CD4-positive, alpha-beta memory T cell (primary cell): Measurements from ENCODE around the gene TNNI3K. TPM values are rescaled to one million over a fixed set of nuclear protein-coding genes. Genes with fewer than 3 reads are reported as not detected.

Source experiments
- CTCF ChIA-PET: fragments of 350-600 bp; sonication (Branson Sonifier 250); formaldehyde crosslinking; loops from one replicate; lab custom pipeline; 2021; ENCODE audit warnings: inconsistent platforms; ENCODE audit not compliant: partially characterized antibody; lab: Charles Lee
- POLR2A ChIA-PET: fragments of 350-600 bp; sonication (Branson Sonifier 250); formaldehyde crosslinking; loops from one replicate; lab custom pipeline; 2021; ENCODE audit not compliant: partially characterized antibody; lab: Charles Lee
- DNase-seq, 5 donors: peaks; one replicate each; pipeline versions ENCODE4 v3.0.0 to v3.0.0-alpha.2; 2020 to 2022; ENCODE audit warnings: mixed read lengths in 1 of 5
- H3K27ac ChIP-seq: one replicate; pipeline ENCODE4 v1.7.0; 2013; ENCODE audit warnings: low read depth, low read length
- H3K27me3 ChIP-seq: 2 replicates; pipeline ENCODE4 v1.7.0; 2013; ENCODE audit warnings: mild to moderate bottlenecking, low read length, moderate library complexity; ENCODE audit not compliant: insufficient read depth
- H3K36me3 ChIP-seq: 2 replicates; pipeline ENCODE4 v1.7.0; 2013; ENCODE audit warnings: mild to moderate bottlenecking, low read length, moderate library complexity; ENCODE audit not compliant: insufficient read depth
- H3K4me1 ChIP-seq: 2 replicates; pipeline ENCODE4 v1.7.0; 2013; ENCODE audit warnings: mild to moderate bottlenecking, low read length, moderate library complexity; ENCODE audit not compliant: insufficient read depth
- H3K4me3 ChIP-seq, 2 donors: one replicate each; pipeline ENCODE4 v1.7.0; 2013; ENCODE audit warnings: low read length in 2 of 2, mild to moderate bottlenecking in 1 of 2
- H3K9me3 ChIP-seq, 2 donors: one replicate each; pipeline ENCODE4 v1.7.0; 2013; ENCODE audit warnings: low read length in 2 of 2, control low read depth in 1 of 2; ENCODE audit not compliant: control insufficient read depth in 1 of 2
- H3K27ac Mint-ChIP-seq, 7 donors: one replicate each; pipeline ENCODE4 v1.8.0; 2020 to 2021; ENCODE audit warnings: mixed read lengths in 7 of 7, mild to moderate bottlenecking in 6 of 7, inconsistent platforms in 3 of 7, moderate library complexity in 3 of 7
- H3K27me3 Mint-ChIP-seq, 2 donors: one replicate each; pipeline ENCODE4 v1.8.0; 2020 to 2021; ENCODE audit warnings: mixed read lengths in 2 of 2
- H3K36me3 Mint-ChIP-seq, 2 donors: one replicate each; pipeline ENCODE4 v1.8.0; 2020 to 2021; ENCODE audit warnings: mixed read lengths in 2 of 2, inconsistent platforms in 1 of 2, mild to moderate bottlenecking in 1 of 2
- H3K4me1 Mint-ChIP-seq, 4 donors: one replicate each; pipeline ENCODE4 v1.8.0; 2020 to 2021; ENCODE audit warnings: mixed read lengths in 4 of 4, mild to moderate bottlenecking in 1 of 4
- H3K4me3 Mint-ChIP-seq, 8 donors: one replicate each; pipeline ENCODE4 v1.8.0; 2020 to 2021; ENCODE audit warnings: mixed read lengths in 8 of 8, mild to moderate bottlenecking in 7 of 8, moderate library complexity in 6 of 8, inconsistent platforms in 3 of 8
- H3K9me3 Mint-ChIP-seq, 8 donors: one replicate each; pipeline ENCODE4 v1.8.0; 2020 to 2021; ENCODE audit warnings: mixed read lengths in 8 of 8, mild to moderate bottlenecking in 5 of 8, inconsistent platforms in 3 of 8, moderate library complexity in 1 of 8
- intact Hi-C: fragments of 100-400 bp; cut with micrococcal nuclease; formaldehyde crosslinking; loops from one replicate; pipeline ENCODE4 v1.15.1; 2023
- polyA plus RNA-seq, 2 donors: library from polyadenylated mRNA; unstranded; fragments of 300-500 nt; fragmentation: Illumina TruSeq; gene quantifications; one replicate each; pipeline ENCODE4 v1.2.3, GENCODE V29; 2021
- total RNA-seq, 2 experiments: library from RNA; stranded (reverse); gene quantifications; one replicate each; pipeline ENCODE4 v1.2.3, GENCODE V29; 2021

TNNI3K gene
- total and polyA plus RNA-seq, 4 experiments from 2014 or later, result 0.54 TPM; not detected in 3

- ChIA-PET POLR2A (no interaction called here), CTCF (no interaction called here)
- Mint-ChIP-seq H3K27ac (no peak overlapping the region), H3K4me3 (no peak overlapping the region), H3K27me3 (no peaks in the 10 kb centered on the region), H3K9me3 (peaks cover 0 to 12% (median 9%) of the 10 kb centered on the region in 8 donors), H3K4me1 (no peaks in the 10 kb centered on the region), H3K36me3 (no peaks in the 10 kb centered on the region)
- Histone ChIP-seq H3K27me3 (no peaks in the 10 kb centered on the region), H3K9me3 (no peaks in the 10 kb centered on the region), H3K36me3 (no peaks in the 10 kb centered on the region), H3K27ac (no peak overlapping the region), H3K4me1 (no peaks in the 10 kb centered on the region), H3K4me3 (no peak overlapping the region)
- no peak for DNase-seq
- intact Hi-C loops, result no loop called here
These were observed 51.2 kb downstream of the TNNI3K start for GRCh38 chr1:74286414-74286813.

DNA sequence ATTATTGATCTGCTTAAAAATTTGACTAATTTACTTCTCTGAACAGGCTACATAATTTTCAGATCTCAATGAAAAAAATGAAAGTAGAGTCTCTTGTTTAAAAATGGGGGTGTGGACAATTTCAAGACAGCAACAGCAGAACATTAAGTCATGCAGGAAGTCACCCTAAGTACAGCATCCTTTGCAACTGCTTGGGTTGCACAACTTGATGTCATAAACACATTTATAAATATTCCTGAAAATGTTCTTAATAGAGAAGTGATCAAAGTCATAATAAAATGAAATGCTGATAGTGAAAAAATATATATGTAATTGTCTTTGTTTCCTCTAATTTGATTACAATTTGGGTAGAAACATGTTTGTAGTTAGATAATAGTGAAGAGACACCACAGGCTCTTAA, 79.3 kb downstream of the TNNI3K start:
- intact Hi-C loops, result no loop called here
- no peaks in the 10 kb centered on the region for H3K27me3 ChIP-seq
- no peaks in the 10 kb centered on the region for H3K9me3 ChIP-seq
- Mint-ChIP-seq H3K4me3 (no peak overlapping the region), H3K36me3 (no peaks in the 10 kb centered on the region), H3K27me3 (no peaks in the 10 kb centered on the region), H3K4me1 (no peaks in the 10 kb centered on the region), H3K27ac (no peak overlapping the region), H3K9me3 (peaks cover 0 to 4% (median 0%) of the 10 kb centered on the region in 8 donors)
- H3K4me1 ChIP-seq, result no peaks in the 10 kb centered on the region
- H3K4me3 ChIP-seq, result no peak overlapping the region
- POLR2A ChIA-PET, result no interaction called here
- CTCF ChIA-PET, result no interaction called here
- no peak for DNase-seq
- no peak overlapping the region for H3K27ac ChIP-seq
- H3K36me3 ChIP-seq, result no peaks in the 10 kb centered on the region

- Histone ChIP-seq H3K36me3 (no peaks in the 10 kb centered on the region), H3K27ac (no peak overlapping the region), H3K9me3 (no peaks in the 10 kb centered on the region), H3K4me3 (no peak overlapping the region), H3K27me3 (no peaks in the 10 kb centered on the region), H3K4me1 (no peaks in the 10 kb centered on the region)
- Mint-ChIP-seq H3K4me3 (no peak overlapping the region), H3K27me3 (no peaks in the 10 kb centered on the region), H3K9me3 (peaks cover 0 to 2% (median 0%) of the 10 kb centered on the region in 8 donors), H3K4me1 (no peaks in the 10 kb centered on the region), H3K36me3 (no peaks in the 10 kb centered on the region), H3K27ac (no peak overlapping the region)
- intact Hi-C loops, result no loop called here
- DNase-seq, result no peak
- CTCF ChIA-PET, result no interaction called here
- POLR2A ChIA-PET, result no interaction called here
These were observed 81.1 kb downstream of the TNNI3K start for GRCh38 chr1:74316302-74316701.

- Mint-ChIP-seq H3K9me3 (peaks cover 0 to 2% (median 0%) of the 10 kb centered on the region in 8 donors), H3K4me3 (no peak overlapping the region), H3K27ac (no peak overlapping the region), H3K36me3 (no peaks in the 10 kb centered on the region), H3K4me1 (no peaks in the 10 kb centered on the region), H3K27me3 (no peaks in the 10 kb centered on the region)
- Histone ChIP-seq H3K4me1 (no peaks in the 10 kb centered on the region), H3K27me3 (no peaks in the 10 kb centered on the region), H3K36me3 (no peaks in the 10 kb centered on the region), H3K27ac (no peak overlapping the region), H3K9me3 (no peaks in the 10 kb centered on the region), H3K4me3 (no peak overlapping the region)
- CTCF ChIA-PET, result no interaction called here
- DNase-seq, result no peak
- POLR2A ChIA-PET, result no interaction called here
- intact Hi-C loops, result no loop called here
These were observed 82.5 kb downstream of the TNNI3K start for GRCh38 chr1:74317663-74318062.

GRCh38 chr1:74323937-74324473, 88.8 kb downstream of the TNNI3K start:
- Histone ChIP-seq H3K36me3 (no peaks in the 10 kb centered on the region), H3K27ac (no peak overlapping the region), H3K4me1 (no peaks in the 10 kb centered on the region), H3K27me3 (no peaks in the 10 kb centered on the region), H3K4me3 (no peak overlapping the region), H3K9me3 (no peaks in the 10 kb centered on the region)
- ChIA-PET CTCF (no interaction called here), POLR2A (no interaction called here)
- no peak overlapping the region for H3K4me3 Mint-ChIP-seq
- no peak overlapping the region for H3K27ac Mint-ChIP-seq
- intact Hi-C loops, result no loop called here
- no peaks in the 10 kb centered on the region for H3K36me3 Mint-ChIP-seq
- no peaks in the 10 kb centered on the region for H3K4me1 Mint-ChIP-seq
- no peak for DNase-seq
- no peaks in the 10 kb centered on the region for H3K9me3 Mint-ChIP-seq
- no peaks in the 10 kb centered on the region for H3K27me3 Mint-ChIP-seq

DNA sequence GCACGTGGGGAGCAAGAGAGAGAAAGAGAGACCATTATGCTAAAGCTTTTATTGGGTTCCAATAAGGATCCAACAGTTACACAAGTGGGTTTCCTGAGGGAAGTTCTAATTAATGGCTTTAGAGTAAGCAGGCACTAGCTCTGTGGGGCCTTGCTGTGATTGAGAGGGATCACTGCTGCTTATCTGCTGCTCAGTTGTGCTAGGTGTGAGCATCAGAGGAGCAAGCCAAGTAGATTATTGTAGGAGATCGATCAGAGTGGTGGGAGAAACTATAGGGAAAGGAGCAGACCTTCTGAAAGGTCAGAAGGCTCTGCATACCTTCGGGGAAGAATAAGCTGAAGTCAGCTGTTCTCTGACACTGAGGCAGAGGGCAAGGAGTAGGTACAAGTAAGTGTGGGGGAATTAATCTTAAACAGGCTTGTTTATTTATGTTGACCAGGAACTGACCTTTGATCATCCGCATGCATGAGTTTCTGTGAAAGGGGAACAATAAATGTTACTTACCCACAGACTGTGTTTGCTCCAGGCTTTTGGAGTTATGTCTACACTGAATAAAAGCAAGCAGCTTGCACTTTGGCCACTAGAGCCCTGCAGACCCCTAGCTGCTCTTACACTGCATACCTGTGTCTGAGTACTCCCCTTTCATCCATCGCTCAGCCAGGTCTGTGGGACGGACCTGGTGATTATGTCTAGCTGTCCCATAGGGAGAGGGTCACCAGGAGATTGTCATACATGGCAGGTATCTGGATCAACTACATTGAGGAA, 89.7 kb downstream of the TNNI3K start:
- H3K27ac Mint-ChIP-seq, result no peak overlapping the region
- intact Hi-C loops, result no loop called here
- H3K4me3 ChIP-seq, result no peak overlapping the region

DNA sequence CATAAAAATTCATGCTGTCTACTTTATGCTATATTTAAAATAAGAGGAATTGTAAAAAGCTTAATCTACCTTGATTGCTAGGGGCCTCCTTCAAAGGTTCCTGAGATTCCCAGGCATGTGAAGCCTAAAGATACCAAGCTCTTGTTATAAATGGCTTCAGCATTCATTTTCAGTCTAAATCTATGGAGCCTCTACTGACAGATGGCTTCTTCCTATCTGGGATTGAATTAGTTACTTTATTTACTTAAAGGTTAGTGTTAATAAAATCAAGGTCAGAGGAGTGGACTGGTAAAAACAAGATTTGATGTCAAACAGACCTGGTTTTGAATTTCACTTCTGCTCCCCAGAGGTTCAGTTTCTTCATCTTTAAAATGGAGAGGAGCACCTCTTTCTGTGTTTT, 93.7 kb downstream of the TNNI3K start:
- Mint-ChIP-seq H3K27ac (no peak overlapping the region), H3K4me3 (no peak overlapping the region), H3K27me3 (no peaks in the 10 kb centered on the region), H3K9me3 (no peaks in the 10 kb centered on the region), H3K4me1 (no peaks in the 10 kb centered on the region), H3K36me3 (no peaks in the 10 kb centered on the region)
- Histone ChIP-seq H3K4me3 (no peak overlapping the region), H3K9me3 (no peaks in the 10 kb centered on the region), H3K27ac (no peak overlapping the region), H3K36me3 (no peaks in the 10 kb centered on the region), H3K27me3 (no peaks in the 10 kb centered on the region), H3K4me1 (no peaks in the 10 kb centered on the region)
- ChIA-PET CTCF (no interaction called here), POLR2A (no interaction called here)
- intact Hi-C loops, result no loop called here
- no peak for DNase-seq

More for the DNA sequence above, 89.7 kb downstream of the TNNI3K start:
- DNase-seq, result no peak
- no peaks in the 10 kb centered on the region for H3K4me1 Mint-ChIP-seq
- ChIA-PET CTCF (no interaction called here), POLR2A (no interaction called here)
- H3K4me3 Mint-ChIP-seq, result no peak overlapping the region
- H3K36me3 ChIP-seq, result no peaks in the 10 kb centered on the region
- no peaks in the 10 kb centered on the region for H3K27me3 Mint-ChIP-seq
- H3K36me3 Mint-ChIP-seq, result no peaks in the 10 kb centered on the region
- no peak overlapping the region for H3K27ac ChIP-seq
- H3K27me3 ChIP-seq, result no peaks in the 10 kb centered on the region
- H3K9me3 ChIP-seq, result no peaks in the 10 kb centered on the region
- H3K4me1 ChIP-seq, result no peaks in the 10 kb centered on the region
- H3K9me3 Mint-ChIP-seq, result no peaks in the 10 kb centered on the region
